Activated CD8-positive, alpha-beta memory T cell treated with anti-CD3 and anti-CD28 coated beads, Interleukin-2, amount 50 U/mL, for 24 hours (primary cell): Measurements from ENCODE around the gene AK4.
A peak's percentile ranks its signal among the peaks of the same experiment; 100 is the strongest.

Experiments used
- DNase-seq: peaks from one replicate; pipeline ENCODE4 v3.0.0-alpha.2; 2020; ENCODE audit errors: extremely low read depth

AK4 gene

GRCh38 chr1:65250826-65251225 lies 102.8 kb downstream of the AK4 start:
- DNase-seq: no peak

GRCh38 chr1:65253800-65254319 lies 105.9 kb downstream of the AK4 start:
- DNase-seq: no peak

GRCh38 chr1:65254320-65255034 lies 106.5 kb downstream of the AK4 start:
- peak; percentile 44 for DNase-seq

- DNase-seq: no peak
These were observed 107.1 kb downstream of the AK4 start for GRCh38 chr1:65255035-65255655.

- DNase-seq: no peak
These were observed 107.7 kb downstream of the AK4 start for GRCh38 chr1:65255656-65256050.

- DNase-seq: no peak
These were observed 109.1 kb downstream of the AK4 start for GRCh38 chr1:65256860-65257708.

GRCh38 chr1:65258106-65258505 lies 110.1 kb downstream of the AK4 start:
- DNase-seq: no peak

- DNase-seq: no peak
These were observed 111.8 kb downstream of the AK4 start for GRCh38 chr1:65259816-65260215.

GRCh38 chr1:65260851-65261473 lies 113.0 kb downstream of the AK4 start:
- DNase-seq: no peak

- no peak for DNase-seq
These were observed 115.3 kb downstream of the AK4 start for GRCh38 chr1:65263286-65263685.

GRCh38 chr1:65264197-65264929 lies 116.4 kb downstream of the AK4 start:
- DNase-seq: no peak

GRCh38 chr1:65265296-65265650 lies 117.3 kb downstream of the AK4 start:
- DNase-seq: no peak

- DNase-seq: no peak
These were observed 117.8 kb downstream of the AK4 start for GRCh38 chr1:65265651-65266351.

- DNase-seq: no peak
These were observed 118.5 kb downstream of the AK4 start for GRCh38 chr1:65266476-65266875.

GRCh38 chr1:65267271-65267670 lies 119.3 kb downstream of the AK4 start:
- no peak for DNase-seq

GRCh38 chr1:65267683-65268082 lies 119.7 kb downstream of the AK4 start:
- no peak for DNase-seq

GRCh38 chr1:65269612-65270011 lies 121.6 kb downstream of the AK4 start:
- no peak for DNase-seq

GRCh38 chr1:65276197-65276939 lies 128.4 kb downstream of the AK4 start:
- no peak for DNase-seq

GRCh38 chr1:65277605-65278347 lies 129.8 kb downstream of the AK4 start:
- DNase-seq: no peak
